HepG2 (cell line): ENCODE results near the gene RSBN1L. TPM values are rescaled to one million over a fixed set of nuclear protein-coding genes. Genes with fewer than 3 reads are reported as not detected.

Source experiments
- BRCA1 ChIP-seq: sonication (generic); formaldehyde crosslinking; IDR thresholded peaks from 2 replicates; pipeline ENCODE4 v1.4.0; 2020; ENCODE audit warnings: missing genetic modification reagents
- DMTF1 ChIP-seq: sonication (generic); formaldehyde crosslinking; IDR thresholded peaks from 2 replicates; pipeline ENCODE4 v1.4.0; 2020; ENCODE audit warnings: mild to moderate bottlenecking, missing genetic modification reagents
- FOXK2 ChIP-seq: fragments of 450-650 bp; IDR thresholded peaks from 2 replicates; pipeline ENCODE4 v1.6.1; 2016
- HOXA5 ChIP-seq: sonication (generic); formaldehyde crosslinking; IDR thresholded peaks from 2 replicates; pipeline ENCODE4 v1.4.0; 2020; ENCODE audit warnings: missing genetic modification reagents
- KDM6A ChIP-seq: IDR thresholded peaks from 2 replicates; pipeline ENCODE4 v1.6.1; 2016; ENCODE audit warnings: low read depth
- PAF1 ChIP-seq: IDR thresholded peaks from 2 replicates; pipeline ENCODE4 v1.6.1; 2016; ENCODE audit warnings: missing genetic modification reagents, missing compliant biosample characterization
- REST ChIP-seq, 2 experiments: IDR thresholded peaks; 2 replicates each; pipeline ENCODE4 v1.6.1; 2011 to 2012; ENCODE audit warnings: low read length in 2 of 2, borderline replicate concordance in 1 of 2, low read depth in 1 of 2, mild to moderate bottlenecking in 1 of 2, moderate library complexity in 1 of 2
- SMAD1 ChIP-seq: sonication (generic); formaldehyde crosslinking; IDR thresholded peaks from 2 replicates; pipeline ENCODE4 v1.4.0; 2020; ENCODE audit warnings: missing genetic modification reagents, low read depth, mild to moderate bottlenecking, borderline replicate concordance
- TBX2 ChIP-seq: sonication (generic); formaldehyde crosslinking; IDR thresholded peaks from 2 replicates; pipeline ENCODE4 v1.5.0; 2020; ENCODE audit warnings: missing genetic modification reagents, mild to moderate bottlenecking, borderline replicate concordance
- YEATS4 ChIP-seq: sonication (generic); formaldehyde crosslinking; IDR thresholded peaks from 2 replicates; pipeline ENCODE4 v1.4.0; 2020; ENCODE audit warnings: missing genetic modification reagents, borderline replicate concordance
- ZC3H4 ChIP-seq: sonication (generic); formaldehyde crosslinking; IDR thresholded peaks from 2 replicates; pipeline ENCODE4 v1.4.0; 2020; ENCODE audit warnings: missing genetic modification reagents, borderline replicate concordance
- ZNF564 ChIP-seq: sonication (generic); formaldehyde crosslinking; IDR thresholded peaks from 2 replicates; pipeline ENCODE4 v1.8.1; 2023; ENCODE audit warnings: mild to moderate bottlenecking, missing genetic modification reagents
- ZNF761 ChIP-seq: sonication (generic); formaldehyde crosslinking; conservative IDR thresholded peaks from 2 replicates; pipeline ENCODE4 v1.4.0; 2020; ENCODE audit warnings: mild to moderate bottlenecking, missing genetic modification reagents
- ZNF792 ChIP-seq: IDR thresholded peaks from 2 replicates; pipeline ENCODE4 v1.6.1; 2016
- polyA plus RNA-seq, 8 experiments: library from polyadenylated mRNA; depleted of rRNA in 3 of 8; stranded (reverse) in 7 of 8; unstranded in 1 of 8; fragments of >200 nt; fragmentation: Illumina TruSeq in 4 of 8; extraction: Trizol in 4 of 8; gene quantifications; 2 replicates each; pipeline versions ENCODE4 v1.2.1 to v1.2.3, GENCODE V29; 2011 to 2016; ENCODE audit warnings: low read depth in 4 of 8, missing spikeins in 1 of 8, mixed read lengths in 1 of 8; ENCODE audit not compliant: insufficient read depth in 1 of 8
- total RNA-seq, 5 experiments: library from RNA; depleted of rRNA; stranded (reverse); fragments of >200 nt; fragmentation: Illumina TruSeq; extraction: Trizol; gene quantifications; 2 replicates each; pipeline ENCODE4 v1.2.3, GENCODE V29; 2016; ENCODE audit warnings: low read depth in 1 of 5
- TF ChIP-seq, protein P1 (sequence below): sonication (generic); formaldehyde crosslinking; IDR thresholded peaks from 2 replicates; pipeline ENCODE4 v1.4.0; 2020; ENCODE audit warnings: mild to moderate bottlenecking, missing genetic modification reagents
- TF ChIP-seq, protein P2 (sequence below): fragments of 450-650 bp; IDR thresholded peaks from 2 replicates; pipeline ENCODE4 v1.6.1; 2017; ENCODE audit warnings: mild to moderate bottlenecking
- TF ChIP-seq, protein P3 (sequence below): sonication (generic); IDR thresholded peaks from 2 replicates; pipeline ENCODE4 v1.6.1; 2016; ENCODE audit warnings: low read depth, borderline replicate concordance
- TF ChIP-seq, protein P4 (sequence below): sonication (generic); formaldehyde crosslinking; IDR thresholded peaks from 2 replicates; pipeline ENCODE4 v1.5.0; 2020; ENCODE audit warnings: mild to moderate bottlenecking, low read depth, missing genetic modification reagents, borderline replicate concordance

RSBN1L gene
- total and polyA plus RNA-seq, 2 of the 13 experiments (the other 11 are each of a cell fraction or from before 2014, with no cell fraction given): 7.7 to 21.3 TPM

- peak; percentile 31; the same call in 1 of the 2 replicates for TF ChIP-seq ZNF792 (CRISPR knock-in tag)
- TF ChIP-seq ZNF761 (CRISPR knock-in tag): no peak
- TF ChIP-seq HOXA5 (CRISPR knock-in tag): no peak
- TF ChIP-seq, protein P1, sequence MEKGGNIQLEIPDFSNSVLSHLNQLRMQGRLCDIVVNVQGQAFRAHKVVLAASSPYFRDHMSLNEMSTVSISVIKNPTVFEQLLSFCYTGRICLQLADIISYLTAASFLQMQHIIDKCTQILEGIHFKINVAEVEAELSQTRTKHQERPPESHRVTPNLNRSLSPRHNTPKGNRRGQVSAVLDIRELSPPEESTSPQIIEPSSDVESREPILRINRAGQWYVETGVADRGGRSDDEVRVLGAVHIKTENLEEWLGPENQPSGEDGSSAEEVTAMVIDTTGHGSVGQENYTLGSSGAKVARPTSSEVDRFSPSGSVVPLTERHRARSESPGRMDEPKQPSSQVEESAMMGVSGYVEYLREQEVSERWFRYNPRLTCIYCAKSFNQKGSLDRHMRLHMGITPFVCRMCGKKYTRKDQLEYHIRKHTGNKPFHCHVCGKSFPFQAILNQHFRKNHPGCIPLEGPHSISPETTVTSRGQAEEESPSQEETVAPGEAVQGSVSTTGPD: no peak
- TF ChIP-seq, protein P2, sequence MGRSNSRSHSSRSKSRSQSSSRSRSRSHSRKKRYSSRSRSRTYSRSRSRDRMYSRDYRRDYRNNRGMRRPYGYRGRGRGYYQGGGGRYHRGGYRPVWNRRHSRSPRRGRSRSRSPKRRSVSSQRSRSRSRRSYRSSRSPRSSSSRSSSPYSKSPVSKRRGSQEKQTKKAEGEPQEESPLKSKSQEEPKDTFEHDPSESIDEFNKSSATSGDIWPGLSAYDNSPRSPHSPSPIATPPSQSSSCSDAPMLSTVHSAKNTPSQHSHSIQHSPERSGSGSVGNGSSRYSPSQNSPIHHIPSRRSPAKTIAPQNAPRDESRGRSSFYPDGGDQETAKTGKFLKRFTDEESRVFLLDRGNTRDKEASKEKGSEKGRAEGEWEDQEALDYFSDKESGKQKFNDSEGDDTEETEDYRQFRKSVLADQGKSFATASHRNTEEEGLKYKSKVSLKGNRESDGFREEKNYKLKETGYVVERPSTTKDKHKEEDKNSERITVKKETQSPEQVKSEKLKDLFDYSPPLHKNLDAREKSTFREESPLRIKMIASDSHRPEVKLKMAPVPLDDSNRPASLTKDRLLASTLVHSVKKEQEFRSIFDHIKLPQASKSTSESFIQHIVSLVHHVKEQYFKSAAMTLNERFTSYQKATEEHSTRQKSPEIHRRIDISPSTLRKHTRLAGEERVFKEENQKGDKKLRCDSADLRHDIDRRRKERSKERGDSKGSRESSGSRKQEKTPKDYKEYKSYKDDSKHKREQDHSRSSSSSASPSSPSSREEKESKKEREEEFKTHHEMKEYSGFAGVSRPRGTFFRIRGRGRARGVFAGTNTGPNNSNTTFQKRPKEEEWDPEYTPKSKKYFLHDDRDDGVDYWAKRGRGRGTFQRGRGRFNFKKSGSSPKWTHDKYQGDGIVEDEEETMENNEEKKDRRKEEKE: no peak
- peak; percentile 40; the same call in 1 of the 2 replicates for TF ChIP-seq FOXK2
- peak; percentile 62; the same call in 1 of the 2 replicates for TF ChIP-seq YEATS4 (CRISPR knock-in tag)
- no peak for TF ChIP-seq PAF1 (CRISPR knock-in tag)
- TF ChIP-seq, protein P3, sequence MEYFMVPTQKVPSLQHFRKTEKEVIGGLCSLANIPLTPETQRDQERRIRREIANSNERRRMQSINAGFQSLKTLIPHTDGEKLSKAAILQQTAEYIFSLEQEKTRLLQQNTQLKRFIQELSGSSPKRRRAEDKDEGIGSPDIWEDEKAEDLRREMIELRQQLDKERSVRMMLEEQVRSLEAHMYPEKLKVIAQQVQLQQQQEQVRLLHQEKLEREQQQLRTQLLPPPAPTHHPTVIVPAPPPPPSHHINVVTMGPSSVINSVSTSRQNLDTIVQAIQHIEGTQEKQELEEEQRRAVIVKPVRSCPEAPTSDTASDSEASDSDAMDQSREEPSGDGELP: no peak
- no peak for TF ChIP-seq ZC3H4 (CRISPR knock-in tag)
- TF ChIP-seq, protein P4, sequence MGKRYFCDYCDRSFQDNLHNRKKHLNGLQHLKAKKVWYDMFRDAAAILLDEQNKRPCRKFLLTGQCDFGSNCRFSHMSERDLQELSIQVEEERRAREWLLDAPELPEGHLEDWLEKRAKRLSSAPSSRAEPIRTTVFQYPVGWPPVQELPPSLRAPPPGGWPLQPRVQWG (CRISPR knock-in tag): no peak
- peak; percentile 31; the same call in 1 of the 2 replicates for TF ChIP-seq TBX2
- no peak for TF ChIP-seq REST (IDR thresholded peaks at IDR 0.05; ENCODE audit: borderline replicate concordance in 1 of 2, low read depth in 1 of 2, low read length in 2 of 2)
- peak; percentile 53; the same call in 1 of the 2 replicates for TF ChIP-seq KDM6A (CRISPR knock-in tag)
- TF ChIP-seq ZNF564 (CRISPR knock-in tag): no peak
- 0 out of 2 replicates have a peak, but pooled peaks have one; percentile 63 for TF ChIP-seq BRCA1 (CRISPR knock-in tag)
- no peak for TF ChIP-seq SMAD1
- no peak for TF ChIP-seq DMTF1
Measured at GRCh38 chr7:77691892-77692491, 4.3 kb upstream of the RSBN1L start (continued).
